ENCODE data around the gene PCDH9.

DNA sequence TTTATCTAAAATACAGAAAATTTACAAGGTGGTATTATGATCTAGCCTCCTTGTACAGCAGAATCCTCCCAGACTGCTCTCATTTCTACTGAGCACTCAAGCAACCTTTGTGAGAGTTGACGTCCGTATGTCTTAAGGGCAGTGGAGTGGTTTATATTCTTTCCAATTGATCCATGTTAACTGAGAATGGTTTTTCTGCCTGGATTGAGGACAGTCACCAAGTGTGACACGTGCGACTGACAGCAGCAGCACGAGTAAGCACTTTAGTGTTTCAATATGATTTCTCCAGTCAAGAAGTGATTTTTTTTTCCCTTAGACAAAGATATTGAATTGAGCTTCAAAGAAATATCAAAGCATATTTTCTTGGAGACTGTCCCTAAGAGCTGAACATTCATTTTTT lies 901.7 kb downstream of the PCDH9 start:
- TF ChIP-seq, protein P1, sequence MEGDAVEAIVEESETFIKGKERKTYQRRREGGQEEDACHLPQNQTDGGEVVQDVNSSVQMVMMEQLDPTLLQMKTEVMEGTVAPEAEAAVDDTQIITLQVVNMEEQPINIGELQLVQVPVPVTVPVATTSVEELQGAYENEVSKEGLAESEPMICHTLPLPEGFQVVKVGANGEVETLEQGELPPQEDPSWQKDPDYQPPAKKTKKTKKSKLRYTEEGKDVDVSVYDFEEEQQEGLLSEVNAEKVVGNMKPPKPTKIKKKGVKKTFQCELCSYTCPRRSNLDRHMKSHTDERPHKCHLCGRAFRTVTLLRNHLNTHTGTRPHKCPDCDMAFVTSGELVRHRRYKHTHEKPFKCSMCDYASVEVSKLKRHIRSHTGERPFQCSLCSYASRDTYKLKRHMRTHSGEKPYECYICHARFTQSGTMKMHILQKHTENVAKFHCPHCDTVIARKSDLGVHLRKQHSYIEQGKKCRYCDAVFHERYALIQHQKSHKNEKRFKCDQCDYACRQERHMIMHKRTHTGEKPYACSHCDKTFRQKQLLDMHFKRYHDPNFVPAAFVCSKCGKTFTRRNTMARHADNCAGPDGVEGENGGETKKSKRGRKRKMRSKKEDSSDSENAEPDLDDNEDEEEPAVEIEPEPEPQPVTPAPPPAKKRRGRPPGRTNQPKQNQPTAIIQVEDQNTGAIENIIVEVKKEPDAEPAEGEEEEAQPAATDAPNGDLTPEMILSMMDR (IDR thresholded peaks at IDR 0.05), result no peak
- no peak for TF ChIP-seq POLR2A (IDR thresholded peaks at IDR 0.05)

All from right lobe of liver (tissue), 4 donors.